ENCODE measurements around the gene KPNA3.
"Not testable (repeated sequence)": the region's sequence is repeated elsewhere in the genome, so short reads cannot be mapped to it uniquely, and the experiment has no call there.

The KPNA3 gene, protein sequence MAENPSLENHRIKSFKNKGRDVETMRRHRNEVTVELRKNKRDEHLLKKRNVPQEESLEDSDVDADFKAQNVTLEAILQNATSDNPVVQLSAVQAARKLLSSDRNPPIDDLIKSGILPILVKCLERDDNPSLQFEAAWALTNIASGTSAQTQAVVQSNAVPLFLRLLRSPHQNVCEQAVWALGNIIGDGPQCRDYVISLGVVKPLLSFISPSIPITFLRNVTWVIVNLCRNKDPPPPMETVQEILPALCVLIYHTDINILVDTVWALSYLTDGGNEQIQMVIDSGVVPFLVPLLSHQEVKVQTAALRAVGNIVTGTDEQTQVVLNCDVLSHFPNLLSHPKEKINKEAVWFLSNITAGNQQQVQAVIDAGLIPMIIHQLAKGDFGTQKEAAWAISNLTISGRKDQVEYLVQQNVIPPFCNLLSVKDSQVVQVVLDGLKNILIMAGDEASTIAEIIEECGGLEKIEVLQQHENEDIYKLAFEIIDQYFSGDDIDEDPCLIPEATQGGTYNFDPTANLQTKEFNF

DNA sequence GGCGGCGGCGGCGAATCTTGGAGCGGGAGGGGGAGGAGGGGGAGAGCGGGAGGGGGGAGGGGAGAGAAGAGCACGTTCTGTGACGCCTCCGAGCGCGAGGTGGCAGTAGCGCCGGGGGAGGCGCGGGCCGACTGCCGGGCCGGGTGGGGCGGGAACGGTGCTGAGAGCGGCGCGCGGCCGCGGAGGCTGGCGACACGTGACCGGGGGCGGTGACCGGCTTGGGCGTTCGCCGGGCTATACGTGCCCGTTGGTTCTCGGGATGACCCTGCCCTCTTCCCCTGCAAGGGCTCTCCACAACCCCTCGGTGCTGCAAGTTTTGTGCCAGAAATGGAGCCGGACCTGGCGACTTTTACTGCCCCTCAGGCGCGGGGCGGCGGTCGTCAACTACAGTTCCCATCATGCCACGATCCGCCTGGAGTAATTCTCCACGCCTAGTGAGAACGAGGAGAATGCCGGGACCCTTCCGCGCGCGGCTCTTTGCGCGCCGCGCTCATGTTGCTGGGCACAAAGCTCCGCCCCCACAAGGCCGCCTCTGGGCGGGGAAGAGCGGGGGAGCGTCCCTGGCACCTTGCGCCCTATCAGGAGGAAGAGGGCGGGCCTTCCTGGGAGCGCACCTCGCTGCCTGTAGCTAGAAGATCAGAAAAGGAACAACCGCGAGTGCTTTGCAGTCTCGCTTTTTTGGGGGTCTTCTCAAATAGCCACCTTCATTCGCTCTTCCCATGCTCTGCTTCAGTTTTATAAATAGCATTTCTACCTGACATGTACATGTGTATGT is at the start of gene KPNA3:
KPNA3 (minus strand) TSS at position 133 of the 775 bp plus-strand sequence. CDS start 176 bp downstream, outside the sequence.
- peak; percentile 95 to 98 (median 97) for DNase-seq

DNA sequence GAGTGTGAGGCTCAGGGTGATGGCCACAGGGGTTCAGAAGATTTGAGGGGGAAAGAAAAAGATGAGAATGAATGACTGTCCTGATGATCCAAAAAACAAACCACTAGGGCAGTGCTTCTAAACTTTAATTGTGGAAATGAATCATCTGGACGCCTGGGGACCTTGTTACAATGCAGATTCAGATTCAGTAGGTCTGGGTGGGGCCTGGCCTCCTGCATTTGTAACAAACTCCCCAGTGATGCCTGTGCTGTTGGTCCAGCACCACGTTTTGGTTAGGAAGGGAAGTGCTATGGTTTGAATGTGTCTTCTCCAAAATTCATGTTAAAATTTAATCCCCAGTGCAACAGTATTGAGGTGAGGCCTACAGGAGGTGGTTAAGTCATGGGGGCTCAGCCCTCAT is 49.5 kb upstream of the KPNA3 start:
- DNase-seq = no peak

DNA sequence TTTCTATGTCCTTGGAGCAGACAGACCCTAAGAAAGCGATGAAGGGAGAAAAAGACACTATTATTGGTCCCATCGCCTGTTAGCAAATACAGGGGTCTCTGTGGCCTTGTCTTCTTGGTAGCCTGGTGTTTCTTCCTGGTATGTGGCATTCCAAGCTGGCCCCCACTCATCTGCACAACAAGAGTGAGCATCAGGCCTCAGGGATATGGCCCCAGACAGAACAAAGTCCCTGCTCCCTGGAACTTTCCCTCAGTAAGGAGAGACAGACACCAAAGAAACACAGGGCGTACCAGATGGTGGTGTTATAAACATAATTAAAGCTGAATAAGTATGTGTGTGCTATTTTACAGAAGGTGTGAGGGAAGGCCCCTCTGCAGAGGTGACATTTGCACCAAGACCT is 48.2 kb upstream of the KPNA3 start:
- DNase-seq = no peak

DNA sequence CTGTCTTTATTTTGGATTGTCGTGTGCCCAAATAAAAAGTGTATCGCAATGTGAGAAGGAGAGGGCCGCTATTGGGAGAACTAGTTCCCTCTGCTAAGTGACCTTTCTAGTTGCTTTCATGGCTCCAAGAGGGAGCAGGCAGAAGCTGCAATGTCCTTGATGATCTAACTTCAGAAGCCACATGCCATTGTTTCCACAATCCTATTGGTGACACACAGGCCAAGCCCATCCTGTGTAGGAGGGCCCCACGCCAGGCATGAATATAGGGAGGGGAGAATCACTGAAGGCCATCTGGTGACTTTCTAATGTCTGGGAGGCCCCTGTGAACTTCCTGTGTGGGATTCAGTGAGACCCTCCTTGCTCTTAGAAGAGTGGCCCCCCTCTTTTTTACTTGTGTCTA is 47.8 kb upstream of the KPNA3 start:
- peak; percentile 34 to 85 (median 80) for DNase-seq

DNA sequence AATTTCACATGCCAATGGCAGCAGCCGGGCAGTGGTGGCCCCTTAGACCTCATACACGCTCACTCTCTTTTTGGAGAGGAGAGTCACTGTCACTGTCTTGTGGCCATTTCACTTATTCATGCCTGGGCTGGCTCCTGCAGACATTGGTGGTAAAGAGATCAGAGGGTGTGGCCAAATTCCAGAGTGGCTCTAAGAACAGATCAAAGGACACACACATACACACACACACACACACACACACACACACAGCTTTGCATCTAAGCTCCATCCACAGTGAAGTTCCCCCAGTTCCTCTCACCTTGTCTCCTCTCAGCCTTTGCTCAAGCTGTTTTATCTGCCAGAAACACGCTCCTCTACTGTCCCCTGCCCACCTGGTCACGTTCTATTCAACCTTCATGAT is 46.5 kb upstream of the KPNA3 start:
- DNase-seq = no peak

DNA sequence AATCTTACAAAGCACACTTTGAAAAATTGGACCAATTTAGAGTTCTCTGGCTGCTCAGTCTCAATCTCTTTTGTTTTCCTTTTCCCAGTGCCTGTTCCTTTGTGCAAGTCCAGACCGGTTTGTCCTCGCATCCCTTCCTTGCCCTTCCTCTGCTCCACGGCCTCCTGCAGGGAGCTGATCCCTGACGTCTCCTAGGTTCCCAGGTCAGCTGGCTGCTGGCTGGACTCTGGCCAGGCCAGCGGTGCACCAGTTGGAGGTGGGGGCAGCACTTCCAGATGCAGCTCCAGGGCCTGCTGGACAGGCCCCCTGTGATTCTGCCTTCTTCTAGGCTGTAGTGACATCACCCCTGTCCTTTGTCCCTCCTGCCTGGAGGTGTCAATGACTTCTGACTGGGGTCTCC is 44.0 kb upstream of the KPNA3 start:
- no peak for DNase-seq

DNA sequence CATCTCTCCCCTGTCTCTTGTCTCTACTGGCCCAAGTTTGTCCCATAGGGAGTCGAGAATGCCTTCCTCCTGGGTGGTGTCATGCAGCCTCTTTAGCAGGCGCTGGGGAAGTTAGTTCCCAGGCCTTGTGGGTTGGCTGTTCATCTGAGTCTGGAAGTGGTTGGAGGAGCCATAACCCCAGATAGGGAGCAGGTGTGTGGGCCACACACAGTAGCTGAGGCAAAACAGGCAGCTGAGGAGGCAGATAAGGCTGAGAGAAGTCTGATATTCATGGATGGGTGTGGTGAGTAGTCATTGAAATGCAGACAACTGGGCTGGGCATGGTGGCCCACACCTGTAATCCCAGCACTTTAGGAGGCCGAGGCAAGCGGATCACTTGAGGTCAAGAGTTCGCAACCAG is 40.9 kb upstream of the KPNA3 start:
- no peak for DNase-seq

DNA sequence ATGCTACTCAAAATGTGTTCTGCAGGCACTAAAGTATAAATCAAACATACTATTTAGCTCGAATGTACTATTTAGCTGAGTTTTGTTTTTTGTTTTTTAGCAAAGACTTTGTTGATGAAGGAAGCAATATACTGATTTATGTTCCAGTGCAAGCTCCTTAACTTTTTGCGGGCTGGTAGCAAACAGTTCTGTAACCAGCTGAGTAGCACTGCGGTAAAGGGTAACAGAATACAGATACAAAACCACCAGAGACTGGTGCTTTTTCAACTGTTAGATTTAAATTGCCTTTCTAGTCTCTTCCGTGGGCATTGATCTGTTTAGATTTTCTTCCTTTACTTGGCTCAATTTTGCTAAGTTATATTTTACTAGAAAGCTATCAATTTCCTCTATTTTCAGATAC is 39.0 kb upstream of the KPNA3 start:
- no peak for DNase-seq

DNA sequence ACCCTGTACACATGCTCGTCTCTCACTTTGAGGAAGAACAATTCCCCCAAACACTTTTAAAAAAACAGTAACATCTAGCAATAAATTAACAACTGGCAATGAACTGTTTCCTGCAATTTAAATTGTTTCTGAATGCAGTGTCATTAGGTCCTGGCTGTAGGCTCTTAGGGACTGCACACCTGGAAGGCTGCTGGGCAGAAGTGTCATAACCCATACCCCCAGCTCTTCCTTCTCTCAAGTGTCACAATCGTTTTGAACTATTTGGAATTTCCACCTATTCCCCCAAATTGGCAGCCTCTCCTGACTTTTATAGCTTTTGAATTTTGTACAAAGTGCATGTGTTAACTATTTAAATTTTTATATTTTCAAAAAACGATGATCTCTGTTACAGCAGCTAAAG is 38.2 kb upstream of the KPNA3 start:
- DNase-seq = no peak

DNA sequence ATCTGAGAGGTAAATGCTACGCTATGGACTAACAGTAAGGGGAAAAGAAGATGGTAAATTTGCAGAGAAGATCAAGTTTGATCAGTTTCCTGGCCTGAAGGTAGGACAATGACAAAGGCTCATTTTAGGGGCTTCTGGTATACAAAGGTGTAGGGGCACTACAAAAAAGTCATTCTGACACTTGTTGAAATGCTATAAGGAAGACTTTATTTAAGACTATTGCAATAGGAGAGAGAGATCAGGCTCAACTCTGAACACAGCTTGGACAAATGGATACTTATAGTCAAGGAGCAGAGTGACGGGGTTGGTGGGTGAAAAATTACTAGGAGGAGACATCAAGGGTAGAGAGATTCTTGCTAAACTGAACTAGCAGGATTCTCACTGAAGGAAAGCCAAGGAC is 37.2 kb upstream of the KPNA3 start:
- DNase-seq = no peak

DNA sequence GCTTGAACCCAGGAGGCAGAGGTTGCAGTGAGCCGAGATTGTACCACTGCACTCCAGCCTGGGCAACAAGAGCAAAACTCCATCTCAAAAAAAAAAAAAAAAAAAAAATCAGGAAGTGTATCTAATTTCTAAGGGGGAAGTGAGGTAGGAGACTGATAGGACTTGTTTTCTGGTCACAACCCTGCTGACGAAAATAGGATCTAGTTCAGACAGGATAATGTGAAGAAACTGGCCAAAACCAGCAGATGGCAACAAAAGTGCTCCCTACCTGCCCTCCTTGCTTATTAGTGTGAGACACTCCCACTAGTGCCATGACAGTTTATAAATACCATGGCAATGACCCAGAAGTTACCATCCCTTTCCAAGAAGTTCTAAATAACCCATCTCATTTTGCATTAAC is 36.0 kb upstream of the KPNA3 start:
- peak; percentile 42 to 61 (median 57) for DNase-seq

DNA sequence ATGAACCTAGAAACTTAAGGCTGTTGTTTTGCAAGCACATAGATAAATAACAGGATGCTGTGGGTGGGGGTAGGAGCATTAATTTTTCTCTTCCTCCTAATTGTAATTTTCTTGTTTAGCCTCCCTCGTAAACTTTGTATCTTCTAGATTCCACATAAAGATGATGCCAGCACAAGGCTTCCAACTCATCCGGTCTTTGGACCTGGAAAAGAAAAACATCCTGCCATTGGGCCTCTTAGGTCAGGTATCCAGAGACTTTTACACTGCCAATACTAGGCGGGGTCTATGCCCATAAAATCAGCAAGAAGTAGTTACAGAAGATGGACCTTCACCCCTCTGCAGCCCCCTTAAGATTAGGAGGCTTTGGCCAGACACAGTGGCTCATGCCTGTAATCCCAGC is 35.4 kb upstream of the KPNA3 start:
- no peak for DNase-seq

DNA sequence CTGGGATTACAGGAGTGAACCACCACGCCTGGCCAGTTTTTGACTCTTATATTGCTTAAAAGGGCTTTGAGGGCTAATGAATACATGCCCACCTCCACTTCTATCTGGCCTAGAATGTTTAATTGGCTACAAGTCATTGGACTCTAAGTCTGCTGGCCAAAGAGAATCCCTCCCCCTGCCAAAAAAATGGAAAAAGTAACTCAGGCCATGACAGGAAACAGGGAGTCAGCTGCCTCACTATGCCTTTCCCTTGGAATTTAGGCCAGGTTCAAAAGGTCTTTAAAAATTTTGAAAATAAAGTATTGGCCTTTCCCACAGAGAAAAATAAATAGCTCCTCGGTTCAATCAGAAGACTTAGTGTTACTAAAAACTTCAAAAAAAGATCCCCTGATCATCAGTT is 34.9 kb upstream of the KPNA3 start:
- DNase-seq = no peak

DNA sequence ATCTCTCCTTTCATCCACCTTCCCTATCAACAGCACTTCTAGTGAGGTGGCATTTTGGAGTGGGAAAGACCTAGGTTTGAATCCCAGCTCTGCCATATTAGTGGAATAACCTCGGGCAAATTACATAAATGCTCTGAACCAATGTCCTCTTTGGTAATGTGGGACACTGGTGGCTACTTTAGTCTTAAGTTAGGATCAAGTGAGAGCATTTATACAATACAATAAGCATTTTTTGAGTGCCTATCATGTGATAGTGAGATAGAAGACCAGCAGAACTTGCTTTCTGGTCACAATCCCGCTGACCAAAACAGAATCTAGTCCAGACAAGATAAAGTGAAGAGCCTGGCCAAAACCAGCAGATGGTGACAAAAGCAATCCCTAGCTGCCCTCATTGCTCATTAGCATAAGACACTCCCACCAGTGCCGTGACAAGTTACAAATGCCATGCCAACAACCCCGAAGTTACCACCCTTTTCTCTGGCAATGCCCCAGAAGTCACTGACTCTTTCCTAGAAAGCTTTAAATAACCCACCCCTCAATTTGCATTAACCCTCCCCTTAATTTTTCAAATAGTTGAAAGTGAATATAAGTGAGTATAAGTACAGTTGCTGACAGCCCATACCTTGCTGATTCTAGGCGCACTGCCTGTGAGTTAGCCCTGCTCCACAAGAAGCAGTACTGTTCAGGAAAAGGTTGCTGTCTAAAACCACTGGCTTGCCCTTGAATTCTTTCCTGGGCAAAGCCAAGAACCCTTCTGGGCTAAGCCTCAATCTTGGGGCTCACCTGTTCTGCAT is 28.9 kb upstream of the KPNA3 start:
- DNase-seq = peak in 1 of 3 donors; percentile 24

DNA sequence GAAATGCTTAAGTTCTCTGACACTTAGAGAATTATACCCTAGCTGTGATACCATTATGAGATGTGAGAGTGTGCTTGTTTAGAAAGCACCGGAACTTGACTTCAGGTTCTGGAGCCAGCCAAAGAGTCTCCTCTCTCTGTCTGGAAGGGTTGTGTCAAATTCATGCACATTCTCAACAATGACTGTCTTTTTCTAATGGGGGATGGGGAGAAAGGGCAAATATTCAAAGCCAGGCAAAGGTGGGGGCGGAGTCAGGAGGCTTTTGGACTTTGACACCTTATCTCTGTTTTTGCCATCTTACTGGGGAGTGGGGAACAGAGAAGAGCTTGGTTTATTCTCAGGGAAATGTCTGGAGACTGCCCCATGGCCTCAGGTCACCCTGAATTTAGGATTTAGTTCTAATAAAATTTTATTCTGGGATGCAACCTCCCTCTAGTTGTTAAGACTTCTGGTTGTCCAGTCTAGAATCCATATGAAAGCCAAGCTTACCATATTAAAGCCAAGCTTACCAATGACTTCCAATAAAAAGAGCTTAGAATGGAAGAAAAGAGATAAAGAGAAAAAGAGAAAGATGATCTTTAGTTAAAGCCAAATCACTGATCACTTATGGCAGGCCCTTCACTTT is 28.2 kb upstream of the KPNA3 start:
- no peak for DNase-seq

DNA sequence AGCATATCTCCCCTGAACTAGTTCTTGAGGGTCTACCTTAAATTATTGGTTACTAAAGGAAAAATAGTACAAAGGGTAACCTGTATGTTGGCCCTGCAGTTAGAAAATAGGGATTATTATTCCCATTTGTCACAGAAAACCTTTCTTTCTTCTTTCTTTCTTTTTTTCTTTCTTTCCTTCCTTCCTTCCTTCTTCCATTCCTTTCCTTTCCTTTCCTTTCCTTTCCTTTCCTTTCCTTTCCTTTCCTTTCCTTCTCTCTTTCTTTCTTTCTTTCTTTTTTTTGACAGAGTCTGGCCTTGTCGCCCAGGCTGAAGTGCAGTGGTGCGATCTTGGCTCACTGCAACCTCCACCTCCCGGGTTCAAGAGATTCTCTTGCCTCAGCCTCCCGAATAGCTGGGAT is 23.6 kb upstream of the KPNA3 start:
- DNase-seq = not testable (repeated sequence)

DNA sequence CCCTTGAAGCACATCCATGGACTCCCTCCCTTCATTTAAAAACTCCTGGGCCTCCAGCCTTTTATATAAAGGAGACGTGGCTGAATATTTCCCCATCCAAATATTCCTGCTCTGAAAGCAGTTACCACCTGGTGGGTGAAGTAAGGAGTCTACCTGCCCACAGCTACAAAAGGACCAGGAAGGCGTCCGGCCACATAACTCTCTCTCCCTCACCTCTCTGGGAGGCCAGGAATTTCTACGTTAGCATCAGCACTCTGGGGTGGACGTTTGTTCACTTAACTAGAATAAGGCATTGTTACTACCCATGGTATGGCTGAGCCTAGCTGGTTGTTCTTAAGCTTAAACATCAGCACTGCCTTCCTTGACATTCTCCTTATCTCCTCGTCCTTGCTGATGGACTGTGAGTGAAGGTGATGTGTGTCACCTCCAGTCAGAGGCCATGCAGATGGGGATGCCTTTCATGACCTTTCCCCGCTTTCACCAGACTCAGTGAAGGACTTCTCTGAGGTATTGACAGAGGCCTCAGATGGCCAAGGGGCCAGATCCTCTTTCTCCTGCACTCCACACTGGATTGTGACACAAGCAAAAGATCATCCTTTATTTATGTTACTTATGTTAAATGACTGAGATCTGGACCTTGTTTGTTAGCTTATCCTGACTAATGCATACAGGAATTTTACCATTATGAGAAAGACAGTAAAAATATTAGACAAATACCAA is 22.2 kb upstream of the KPNA3 start:
- DNase-seq = no peak

DNA sequence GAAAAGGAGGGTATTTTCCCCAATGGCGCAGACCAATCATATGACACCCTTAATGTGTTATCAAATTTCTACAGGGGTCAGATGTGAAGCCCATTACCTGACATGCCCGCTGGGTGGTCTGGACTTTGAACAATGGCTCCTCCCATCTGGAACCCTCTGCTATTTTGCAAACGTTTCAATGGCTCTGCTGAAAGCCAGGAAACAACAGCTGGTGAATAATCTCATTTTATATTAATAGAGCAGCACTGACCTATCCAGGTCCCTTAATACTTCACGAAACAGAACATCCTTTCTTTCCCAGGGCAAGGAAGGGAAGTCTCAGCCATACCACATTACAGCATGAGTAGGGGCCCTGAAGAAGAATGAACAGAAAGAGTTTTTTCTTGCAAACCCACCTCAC is 20.3 kb upstream of the KPNA3 start:
- DNase-seq = no peak

DNA sequence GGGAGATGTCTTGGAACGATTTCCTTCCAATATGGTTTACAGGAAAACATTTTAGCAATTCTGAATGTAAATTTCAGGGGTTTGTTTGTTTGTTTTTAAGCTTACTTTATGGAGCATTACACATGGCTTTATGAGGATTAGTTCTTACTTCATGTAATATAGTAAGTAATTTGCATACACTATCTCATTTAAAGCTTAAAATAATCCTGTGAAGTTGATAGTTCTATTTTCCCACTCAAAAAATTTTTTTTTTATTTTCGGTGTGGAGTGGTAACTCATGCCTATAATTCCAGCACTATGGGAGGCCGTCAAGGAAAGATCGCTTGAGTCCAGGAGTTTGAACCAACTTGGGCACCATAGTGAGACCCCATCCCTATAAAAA is 19.0 kb upstream of the KPNA3 start:
- no peak for DNase-seq

DNA sequence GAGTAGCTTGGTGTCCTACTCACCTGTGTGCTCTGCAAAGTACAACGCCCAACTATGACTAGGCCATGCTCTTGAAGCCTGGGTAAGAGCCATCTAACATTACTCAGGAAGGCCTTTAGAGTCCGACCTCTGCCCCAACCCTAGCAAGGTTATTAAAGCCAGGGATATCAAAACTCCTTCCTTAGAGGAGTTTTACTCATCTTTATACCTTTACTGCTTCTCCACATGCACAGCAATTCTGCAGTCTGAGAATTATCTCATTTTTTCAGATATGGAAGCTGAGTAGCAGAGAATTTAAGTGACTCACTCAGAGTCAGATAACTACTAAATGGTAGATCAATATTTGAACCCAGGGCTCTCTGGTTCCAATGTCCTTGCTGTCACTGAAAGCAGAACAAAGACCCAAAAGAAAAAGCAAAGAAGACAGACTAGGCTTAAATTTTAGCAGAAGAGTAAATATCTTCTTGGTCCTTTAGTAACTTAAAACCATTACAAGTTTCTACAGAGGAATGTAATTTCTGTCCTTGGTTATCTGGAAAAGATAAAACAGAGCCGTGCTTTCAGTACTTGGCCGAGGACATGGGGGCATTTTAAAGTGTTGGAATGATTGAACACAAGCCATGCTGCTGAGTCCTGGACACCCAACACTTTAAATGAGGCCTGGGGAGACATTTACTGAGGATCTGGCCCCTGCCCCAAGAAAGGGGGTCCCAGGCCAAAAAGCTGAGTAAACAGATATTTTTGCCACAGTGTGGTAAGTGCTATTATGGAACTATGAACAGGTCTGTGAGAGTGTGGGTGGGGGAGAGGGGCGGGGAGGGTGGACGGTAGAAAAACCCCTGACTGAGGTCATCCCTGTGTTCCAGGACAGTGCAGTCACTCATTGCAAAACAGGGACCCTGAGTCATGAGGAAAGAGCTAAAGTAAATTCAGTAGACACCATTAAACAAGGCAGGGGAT is 18.4 kb upstream of the KPNA3 start:
- DNase-seq = peak; percentile 85 to 89 (median 88)

DNA sequence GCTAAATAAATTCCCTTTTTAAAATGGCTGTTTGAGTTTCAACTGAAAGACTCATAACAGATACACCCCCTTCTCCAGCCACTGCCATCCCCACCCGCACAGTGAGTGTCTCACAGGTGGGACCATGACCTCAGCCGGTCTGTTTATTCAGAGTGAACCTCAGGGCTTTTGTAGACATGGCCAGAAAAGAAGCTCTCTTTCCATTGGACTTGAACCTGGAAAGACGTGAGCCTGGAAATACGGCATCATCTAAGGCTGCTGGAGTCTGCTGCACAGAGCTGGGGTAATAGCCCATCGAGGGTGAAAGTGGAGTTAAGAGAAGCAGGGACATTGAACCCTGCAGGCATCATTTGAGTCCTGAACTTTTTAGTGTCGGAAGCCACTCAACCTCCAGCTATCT is 15.2 kb upstream of the KPNA3 start:
- no peak for DNase-seq
